A549 (cell line): ENCODE results near the gene TMOD2. TPM values are rescaled to one million over a fixed set of nuclear protein-coding genes. Genes with fewer than 3 reads are reported as not detected.

Experiments used
- ATAC-seq, 2 experiments: fragments of 200-7000 bp in 1 of 2; fragments of >200 bp in 1 of 2; cut with Nextera tagmentation in 1 of 2; cut with Tn5 transposase in 1 of 2; 3 replicates each; pipeline versions ENCODE4 v1.8.0 to v1.9.1; 2018 to 2020; ENCODE audit warnings: mild to moderate bottlenecking in 1 of 2, moderate library complexity in 1 of 2
- CTCF ChIA-PET: fragments of 300-600 bp; sonication (Branson Sonifier 250); formaldehyde crosslinking; extraction: SDS; loops from one replicate; lab custom pipeline; 2021; ENCODE audit warnings: antibody characterized with exemption, inconsistent platforms; lab: Yijun Ruan, JAX
- POLR2A ChIA-PET: fragments of 350-600 bp; formaldehyde crosslinking; extraction: SDS; loops from one replicate; lab custom pipeline; 2021; ENCODE audit warnings: antibody characterized with exemption, inconsistent platforms; lab: Yijun Ruan, JAX
- DNase-seq, 2 experiments: peaks; one replicate each; pipeline versions ENCODE4 v3.0.0 to v3.0.0-alpha.2; 2011 to 2016; ENCODE audit warnings: low read depth in 1 of 2, low spot score in 1 of 2
- FAIRE-seq: peaks from 2 replicates; lab custom pipeline; 2011; peaks lifted over from hg19 to GRCh38; lab: Jason Lieb, UNC
- H3K27ac ChIP-seq, 2 experiments: fragments of >200 bp; sonication (Bioruptor Twin); formaldehyde crosslinking; 3 replicates each; pipeline ENCODE4 v1.5.1; 2016 to 2017
- H3K4me1 ChIP-seq: fragments of >200 bp; sonication (Bioruptor Twin); formaldehyde crosslinking; 3 replicates; pipeline ENCODE4 v1.6.1; 2016
- H3K4me2 ChIP-seq: fragments of >200 bp; sonication (Bioruptor Twin); formaldehyde crosslinking; 3 replicates; pipeline ENCODE4 v1.6.1; 2016
- H3K4me3 ChIP-seq: fragments of >200 bp; sonication (Bioruptor Twin); formaldehyde crosslinking; 3 replicates; pipeline ENCODE4 v1.5.1; 2016
- H3K9me3 ChIP-seq: fragments of >200 bp; sonication (Bioruptor Twin); formaldehyde crosslinking; 3 replicates; pipeline ENCODE4 v1.6.1; 2016
- ATOH8 ChIP-seq: fragments of 250-450 bp; sonication (Bioruptor Pico); IDR thresholded peaks from 2 replicates; pipeline ENCODE4 v1.5.0; 2020; ENCODE audit warnings: low read depth, mild to moderate bottlenecking, moderate library complexity
- BCL3 ChIP-seq: fragments of >200 bp; sonication (Bioruptor Twin); formaldehyde crosslinking; IDR thresholded peaks from 3 replicates; pipeline ENCODE4 v1.6.1; 2016
- BHLHE40 ChIP-seq: IDR thresholded peaks from 2 replicates; pipeline ENCODE4 v1.6.1; 2012; ENCODE audit warnings: low read depth, low read length, inconsistent platforms
- CBX2 ChIP-seq: fragments of 200-600 bp; sonication (generic); IDR thresholded peaks from 2 replicates; pipeline ENCODE4 v1.6.1; 2016; ENCODE audit warnings: low read depth, mild to moderate bottlenecking, borderline replicate concordance
- CBX8 ChIP-seq: fragments of 200-600 bp; sonication (generic); IDR thresholded peaks from 2 replicates; pipeline ENCODE4 v1.6.1; 2016
- CEBPB ChIP-seq, 2 experiments: fragments of >200 bp in 1 of 2; sonication (Bioruptor Twin) in 1 of 2; formaldehyde crosslinking in 1 of 2; IDR thresholded peaks; 2 replicates each; pipeline ENCODE4 v1.6.1; 2012 to 2016
- CHD2 ChIP-seq: fragments of 150-350 bp; IDR thresholded peaks from 2 replicates; pipeline ENCODE4 v1.6.1; 2014; ENCODE audit warnings: low read length; ENCODE audit not compliant: partially characterized antibody
- CHD4 ChIP-seq: fragments of 200-600 bp; sonication (generic); IDR thresholded peaks from 2 replicates; pipeline ENCODE4 v1.6.1; 2016; ENCODE audit warnings: antibody characterized with exemption, mild to moderate bottlenecking, borderline replicate concordance
- EHF ChIP-seq: fragments of 250-450 bp; sonication (Bioruptor Pico); IDR thresholded peaks from 2 replicates; pipeline ENCODE4 v1.5.0; 2020; ENCODE audit warnings: mild to moderate bottlenecking
- ELK1 ChIP-seq: fragments of 150-350 bp; IDR thresholded peaks from 2 replicates; pipeline ENCODE4 v1.6.1; 2014; ENCODE audit warnings: low read depth, mild to moderate bottlenecking, low read length
- ESRRA ChIP-seq: fragments of 150-350 bp; IDR thresholded peaks from 2 replicates; pipeline ENCODE4 v1.6.1; 2014; ENCODE audit warnings: mild to moderate bottlenecking, low read length, borderline replicate concordance
- FOSL2 ChIP-seq, 2 experiments: fragments of 450-650 bp in 1 of 2; fragments of >200 bp in 1 of 2; sonication (Bioruptor Twin) in 1 of 2; formaldehyde crosslinking; IDR thresholded peaks; 2 replicates each; pipeline versions ENCODE4 v1.5.0 to v1.6.1; 2016 to 2020; ENCODE audit warnings: mild to moderate bottlenecking in 1 of 2, moderate library complexity in 1 of 2
- FOXS1 ChIP-seq: fragments of 250-450 bp; sonication (Bioruptor Pico); IDR thresholded peaks from 2 replicates; pipeline ENCODE4 v1.5.0; 2020; ENCODE audit warnings: mild to moderate bottlenecking, moderate library complexity
- GATA3 ChIP-seq: IDR thresholded peaks from 2 replicates; pipeline ENCODE4 v1.6.1; 2012; ENCODE audit warnings: borderline replicate concordance
- HDAC2 ChIP-seq: fragments of 200-600 bp; sonication (generic); IDR thresholded peaks from 2 replicates; pipeline ENCODE4 v1.6.1; 2016
- HEYL ChIP-seq: fragments of 250-450 bp; sonication (Bioruptor Pico); IDR thresholded peaks from 2 replicates; pipeline ENCODE4 v1.8.0; 2021; ENCODE audit warnings: mild to moderate bottlenecking, moderate library complexity
- HOXA7 ChIP-seq: fragments of 250-450 bp; sonication (Bioruptor Pico); IDR thresholded peaks from 2 replicates; pipeline ENCODE4 v1.5.0; 2020; ENCODE audit warnings: mild to moderate bottlenecking, moderate library complexity
- HOXB5 ChIP-seq: fragments of 250-450 bp; sonication (Bioruptor Pico); IDR thresholded peaks from 2 replicates; pipeline ENCODE4 v1.5.0; 2020; ENCODE audit warnings: mild to moderate bottlenecking, moderate library complexity
- JUNB ChIP-seq: fragments of >200 bp; sonication (Bioruptor Twin); formaldehyde crosslinking; IDR thresholded peaks from 2 replicates; pipeline ENCODE4 v1.6.1; 2016
- MAX ChIP-seq: IDR thresholded peaks from 2 replicates; pipeline ENCODE4 v1.6.1; 2012
- NFE2L2 ChIP-seq: fragments of 150-350 bp; conservative IDR thresholded peaks from 2 replicates; pipeline ENCODE4 v1.6.1; 2014; ENCODE audit warnings: low read length
- NPAS2 ChIP-seq: fragments of 250-450 bp; sonication (Bioruptor Pico); IDR thresholded peaks from 2 replicates; pipeline ENCODE4 v1.8.0; 2022; ENCODE audit warnings: mild to moderate bottlenecking, moderate library complexity, borderline replicate concordance
- POLR2A ChIP-seq: IDR thresholded peaks from 2 replicates; pipeline ENCODE4 v1.6.1; 2012; ENCODE audit warnings: mild to moderate bottlenecking, low read length
- RAD21 ChIP-seq, 2 experiments: fragments of >200 bp in 1 of 2; sonication (Bioruptor Twin) in 1 of 2; formaldehyde crosslinking in 1 of 2; IDR thresholded peaks in 1 of 2; conservative IDR thresholded peaks in 1 of 2; 2 replicates in 1 of 2; 3 replicates in 1 of 2; pipeline ENCODE4 v1.6.1; 2012 to 2018; ENCODE audit warnings: inconsistent platforms in 1 of 2
- RCOR1 ChIP-seq: fragments of 150-350 bp; IDR thresholded peaks from 2 replicates; pipeline ENCODE4 v1.6.1; 2014; ENCODE audit warnings: antibody characterized with exemption, low read length, low read depth
- RNF2 ChIP-seq: fragments of 200-600 bp; sonication (generic); IDR thresholded peaks from 2 replicates; pipeline ENCODE4 v1.6.1; 2016; ENCODE audit warnings: low read depth, mild to moderate bottlenecking, antibody characterized with exemption, moderate library complexity, borderline replicate concordance
- TFCP2L1 ChIP-seq: fragments of 250-450 bp; sonication (Bioruptor Pico); IDR thresholded peaks from 2 replicates; pipeline ENCODE4 v1.5.0; 2021; ENCODE audit warnings: mild to moderate bottlenecking
- TP53 ChIP-seq: fragments of 250-450 bp; sonication (Bioruptor Pico); IDR thresholded peaks from 2 replicates; pipeline ENCODE4 v1.5.0; 2021; ENCODE audit warnings: mild to moderate bottlenecking, moderate library complexity
- ZNF302 ChIP-seq: fragments of 250-450 bp; sonication (Bioruptor Pico); IDR thresholded peaks from 2 replicates; pipeline ENCODE4 v1.9.0; 2021; ENCODE audit warnings: inconsistent platforms, mild to moderate bottlenecking, moderate library complexity
- ZSCAN20 ChIP-seq: fragments of 250-450 bp; sonication (Bioruptor Pico); IDR thresholded peaks from 2 replicates; pipeline ENCODE4 v1.8.0; 2022; ENCODE audit warnings: mild to moderate bottlenecking, moderate library complexity
- WGBS: methylation state at CpG from one replicate; pipeline ENCODE4 v1.1.6; 2017; ENCODE audit errors: missing lambda C conversion rate; 5-methylcytosine and 5-hydroxymethylcytosine counted together
- polyA plus RNA-seq, 4 experiments: library from polyadenylated mRNA; depleted of rRNA in 3 of 4; stranded (reverse); fragments of >200 nt; fragmentation: RNase III in 1 of 4; extraction: RNeasy Plus Mini Kit Qiagen cat#74134 plus additional on column Dnase treatment in 1 of 4; gene quantifications; 2 replicates in 3 of 4; 3 replicates in 1 of 4; pipeline ENCODE4 v1.2.3, GENCODE V29; 2011 to 2017
- TF ChIP-seq, protein P1 (sequence below): IDR thresholded peaks from 2 replicates; pipeline ENCODE4 v1.6.1; 2012
- TF ChIP-seq, protein P2 (sequence below): fragments of 250-450 bp; sonication (Bioruptor Pico); IDR thresholded peaks from 2 replicates; pipeline ENCODE4 v1.5.0; 2021; ENCODE audit warnings: mild to moderate bottlenecking, moderate library complexity, borderline replicate concordance

Gene TMOD2
- polyA plus RNA-seq, 2 of the 4 experiments (the other 2 are of a cell fraction), result 2.1 to 2.5 TPM

DNA sequence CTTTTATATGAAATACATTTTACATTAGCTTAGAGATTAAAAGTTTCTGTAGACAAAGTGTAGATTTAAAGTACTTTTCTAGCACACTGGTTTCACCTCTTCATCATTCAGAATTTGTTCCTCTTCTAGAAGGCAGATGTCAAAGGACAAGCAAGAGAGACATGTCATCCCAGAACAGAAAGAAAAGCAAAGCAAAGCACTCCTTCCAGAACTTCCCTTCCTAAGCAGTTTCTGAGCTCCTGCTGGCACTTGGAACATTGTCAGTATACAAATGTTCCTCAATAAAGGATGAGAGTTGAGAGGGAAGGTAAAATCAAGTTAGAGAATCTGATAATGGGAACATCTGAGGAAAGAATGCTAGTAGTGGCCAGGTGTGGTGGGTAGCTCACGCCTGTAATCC lies 104.2 kb downstream of the TMOD2 start:
- Histone ChIP-seq H3K27ac (peak overlapping the region; percentile 56 to 72), H3K4me2 (peak overlapping the region; percentile 71), H3K9me3 (no peaks in the 10 kb centered on the region), H3K4me1 (peaks cover 80% of the 10 kb centered on the region), H3K4me3 (no peak overlapping the region)
- CTCF ChIA-PET, result interaction anchor here (0.7 to 6.9 kb wide), 9 partner anchors 10 to 233 kb away, joined by 3 to 48 read pairs (median 4); partner anchors contain the start of gene DMXL2
- no peak for FAIRE-seq
- no peak for DNase-seq
- peak in 1 of 2 experiments; percentile 11; a peak in 3 of 6 replicates for ATAC-seq
- TF ChIP-seq TFCP2L1 (CRISPR knock-in tag) (no peak), ELK1 (no peak), CBX8 (no peak), ESRRA (no peak), EHF (CRISPR knock-in tag) (no peak), FOXS1 (no peak)
- TF ChIP-seq, protein P1, sequence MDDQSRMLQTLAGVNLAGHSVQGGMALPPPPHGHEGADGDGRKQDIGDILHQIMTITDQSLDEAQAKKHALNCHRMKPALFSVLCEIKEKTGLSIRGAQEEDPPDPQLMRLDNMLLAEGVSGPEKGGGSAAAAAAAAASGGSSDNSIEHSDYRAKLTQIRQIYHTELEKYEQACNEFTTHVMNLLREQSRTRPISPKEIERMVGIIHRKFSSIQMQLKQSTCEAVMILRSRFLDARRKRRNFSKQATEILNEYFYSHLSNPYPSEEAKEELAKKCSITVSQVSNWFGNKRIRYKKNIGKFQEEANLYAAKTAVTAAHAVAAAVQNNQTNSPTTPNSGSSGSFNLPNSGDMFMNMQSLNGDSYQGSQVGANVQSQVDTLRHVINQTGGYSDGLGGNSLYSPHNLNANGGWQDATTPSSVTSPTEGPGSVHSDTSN, result no peak
- 82% methylated on average over 1 of the region's 1 CpG for WGBS
- POLR2A ChIA-PET, result no interaction called here

GRCh38 chr15:51856714-51857380 lies 105.5 kb downstream of the TMOD2 start:
- no peak for FAIRE-seq
- ChIA-PET POLR2A (no interaction called here), CTCF (interaction anchor here (0.9 to 6.9 kb wide), 10 partner anchors 8 to 207 kb away, joined by 3 to 48 read pairs (median 4); partner anchors contain the start of gene LYSMD2)
- peak overlapping the region; percentile 56 to 61 for H3K27ac ChIP-seq
- peak in 1 of 2 experiments; percentile 78 for DNase-seq
- TF ChIP-seq BHLHE40, result no peak
- TF ChIP-seq JUNB, result no peak
- TF ChIP-seq RCOR1, result no peak
- TF ChIP-seq RAD21 (conservative IDR thresholded peaks at IDR 0.05 in 1 of 2, IDR thresholded peaks at IDR 0.05 in 1 of 2), result no peak
- TF ChIP-seq, protein P2, sequence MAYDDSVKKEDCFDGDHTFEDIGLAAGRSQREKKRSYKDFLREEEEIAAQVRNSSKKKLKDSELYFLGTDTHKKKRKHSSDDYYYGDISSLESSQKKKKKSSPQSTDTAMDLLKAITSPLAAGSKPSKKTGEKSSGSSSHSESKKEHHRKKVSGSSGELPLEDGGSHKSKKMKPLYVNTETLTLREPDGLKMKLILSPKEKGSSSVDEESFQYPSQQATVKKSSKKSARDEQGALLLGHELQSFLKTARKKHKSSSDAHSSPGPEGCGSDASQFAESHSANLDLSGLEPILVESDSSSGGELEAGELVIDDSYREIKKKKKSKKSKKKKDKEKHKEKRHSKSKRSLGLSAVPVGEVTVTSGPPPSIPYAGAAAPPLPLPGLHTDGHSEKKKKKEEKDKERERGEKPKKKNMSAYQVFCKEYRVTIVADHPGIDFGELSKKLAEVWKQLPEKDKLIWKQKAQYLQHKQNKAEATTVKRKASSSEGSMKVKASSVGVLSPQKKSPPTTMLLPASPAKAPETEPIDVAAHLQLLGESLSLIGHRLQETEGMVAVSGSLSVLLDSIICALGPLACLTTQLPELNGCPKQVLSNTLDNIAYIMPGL (CRISPR knock-in tag), result no peak
- TF ChIP-seq CEBPB (IDR thresholded peaks at IDR 0.05), result peak in 1 of 2 experiments; percentile 17; a peak in 1 of 4 replicates
- no peak for TF ChIP-seq HEYL
- no peak for TF ChIP-seq CBX2
- no peak for TF ChIP-seq BCL3
- no peak for TF ChIP-seq ATOH8
- TF ChIP-seq ZNF302, result no peak
- TF ChIP-seq NPAS2 (CRISPR knock-in tag), result no peak
- TF ChIP-seq HOXA7 (CRISPR knock-in tag), result 0 out of 2 replicates have a peak, but pooled peaks have one; percentile 43
- TF ChIP-seq HDAC2, result no peak
- no peak for TF ChIP-seq RNF2
- no peak for TF ChIP-seq NFE2L2
- TF ChIP-seq CHD4, result no peak
- no peak for TF ChIP-seq TP53 (CRISPR knock-in tag)
- TF ChIP-seq CHD2, result no peak
- TF ChIP-seq GATA3, result no peak
- peak; percentile 54; the same call in 1 of the 2 replicates for TF ChIP-seq HOXB5 (CRISPR knock-in tag)
- no peak for TF ChIP-seq FOSL2 (IDR thresholded peaks at IDR 0.05)
- TF ChIP-seq FOSL2 (CRISPR knock-in tag; IDR thresholded peaks at IDR 0.05), result 0 out of 2 replicates have a peak, but pooled peaks have one; percentile 21
- no peak for TF ChIP-seq POLR2A
- no peak for TF ChIP-seq MAX
- TF ChIP-seq EHF (CRISPR knock-in tag), result no peak
- TF ChIP-seq ESRRA, result no peak
- TF ChIP-seq ZSCAN20 (CRISPR knock-in tag), result no peak
- ATAC-seq, result peak; percentile 59 to 60; a peak in 5 of 6 replicates
- H3K4me2 ChIP-seq, result peak overlapping the region; percentile 71
- 47% methylated on average over 5 of the region's 5 CpGs for WGBS
- H3K4me3 ChIP-seq, result no peak overlapping the region
- peaks cover 79% of the 10 kb centered on the region for H3K4me1 ChIP-seq
- no peaks in the 10 kb centered on the region for H3K9me3 ChIP-seq
